Measurements from ENCODE around the gene EIF4E1B.

Gene EIF4E1B

DNA sequence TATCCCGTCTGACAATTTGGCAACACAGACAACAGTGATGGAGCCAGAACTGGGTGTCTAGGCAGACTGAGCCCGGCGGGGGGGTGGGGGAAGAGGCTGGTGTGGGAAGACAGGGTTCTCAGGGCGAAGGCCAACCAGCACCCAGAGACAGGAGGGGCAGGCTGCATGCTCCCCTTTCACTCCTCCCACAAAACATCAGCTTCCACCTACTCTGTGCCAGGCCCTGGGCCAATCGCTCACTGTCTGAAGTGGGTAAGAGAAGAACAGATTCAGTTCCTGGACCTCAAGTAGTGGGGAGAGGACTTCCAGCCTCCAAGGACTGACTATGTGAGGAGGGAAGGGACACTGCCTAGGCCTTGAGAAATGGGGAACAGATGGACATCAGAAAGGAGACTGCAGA is 2.9 kb upstream of the EIF4E1B start:
- DNase-seq, result no peak

DNA sequence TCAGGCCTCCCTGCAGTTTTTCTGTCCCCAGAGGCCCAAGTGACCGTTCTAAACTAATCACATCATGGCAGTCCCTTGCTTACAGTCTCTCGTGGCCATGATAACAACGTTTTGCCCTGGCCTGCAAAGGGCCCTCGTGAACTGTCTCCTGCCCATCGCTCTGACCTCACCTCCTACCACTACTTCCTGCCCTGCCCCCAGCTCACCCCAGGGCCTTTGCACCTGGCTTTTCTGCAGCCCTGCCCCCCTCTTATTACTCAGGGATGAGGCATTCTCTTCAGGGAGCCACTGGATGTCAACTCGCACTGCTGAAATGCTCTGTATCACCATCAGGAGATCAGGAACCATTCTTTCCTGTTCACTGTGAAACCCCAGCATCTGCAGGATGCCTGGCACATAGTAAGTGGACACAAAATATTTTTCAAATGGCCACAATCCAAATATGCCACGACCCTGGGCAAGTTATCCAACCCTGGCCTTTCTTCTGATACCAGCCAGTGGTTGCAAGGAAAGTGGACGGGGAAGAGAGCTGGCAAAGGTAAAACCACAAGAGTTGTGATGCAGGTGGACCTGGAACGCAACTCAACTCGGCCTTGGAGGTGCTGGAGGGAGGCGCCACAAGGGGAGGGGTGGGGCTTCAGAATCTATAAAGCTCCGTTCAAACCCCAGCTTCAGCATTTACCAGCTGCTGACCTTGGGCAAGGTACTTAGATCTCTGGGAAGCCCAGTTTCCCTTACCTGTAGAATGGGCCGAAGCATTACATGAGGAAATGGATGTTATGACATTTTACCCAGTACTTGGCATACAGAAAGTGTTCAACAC is 1.9 kb upstream of the EIF4E1B start:
- peak in 1 of 14 donors; percentile 54 for DNase-seq

DNA sequence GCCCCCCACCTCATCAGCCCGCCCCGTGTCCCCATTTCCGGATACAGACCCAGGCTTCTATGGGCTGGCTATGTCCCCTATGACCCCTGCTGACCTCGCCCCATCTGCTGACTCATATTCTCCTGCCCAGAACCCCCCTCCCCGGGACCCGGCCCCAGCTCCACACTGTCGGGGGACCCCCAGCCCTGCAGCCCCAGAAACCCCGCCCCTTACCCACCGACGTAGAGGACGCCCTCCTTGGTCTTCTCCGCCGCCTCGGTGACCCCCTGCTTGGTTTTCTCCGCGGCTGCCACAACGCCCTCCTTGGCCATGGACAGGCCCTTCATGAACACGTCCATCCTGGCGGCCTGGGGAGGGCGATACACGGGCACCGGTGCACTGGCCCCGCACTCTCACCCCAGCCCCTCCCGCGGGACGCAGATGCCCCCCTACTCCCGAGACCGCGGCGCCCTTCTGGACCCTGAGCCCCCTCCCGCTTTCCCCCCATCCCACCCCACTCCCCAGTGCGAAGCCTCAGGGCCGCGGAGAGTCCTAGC is 1.1 kb upstream of the EIF4E1B start:
- DNase-seq, result no peak

DNA sequence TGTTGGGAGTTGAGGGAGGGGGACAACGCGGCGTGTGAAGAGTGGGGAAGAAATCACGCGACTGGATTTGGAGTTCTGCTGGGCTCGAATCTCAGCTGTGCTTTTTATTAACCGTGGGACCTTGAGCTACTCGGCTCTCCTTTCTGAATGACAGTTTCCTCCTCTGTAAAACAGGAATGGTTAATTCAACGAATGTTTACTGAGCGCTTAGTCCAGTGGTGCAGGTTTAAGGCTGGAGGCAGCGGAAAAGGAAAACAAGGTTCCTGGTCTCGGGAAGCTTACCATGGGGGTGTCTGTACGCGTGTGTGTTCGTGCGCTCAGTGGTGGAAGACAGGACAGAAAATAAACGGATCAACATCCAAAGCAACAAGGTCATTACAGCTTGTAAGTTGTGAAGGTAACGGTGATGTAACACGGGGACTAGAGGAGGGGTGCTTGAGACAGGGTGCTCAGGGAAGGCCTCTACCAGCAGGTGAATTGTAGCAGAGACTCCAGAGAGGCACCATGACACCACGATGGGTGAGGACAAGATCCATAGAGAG is 277 bp downstream of the EIF4E1B start:
- DNase-seq, result peak in 1 of 14 donors; percentile 65

DNA sequence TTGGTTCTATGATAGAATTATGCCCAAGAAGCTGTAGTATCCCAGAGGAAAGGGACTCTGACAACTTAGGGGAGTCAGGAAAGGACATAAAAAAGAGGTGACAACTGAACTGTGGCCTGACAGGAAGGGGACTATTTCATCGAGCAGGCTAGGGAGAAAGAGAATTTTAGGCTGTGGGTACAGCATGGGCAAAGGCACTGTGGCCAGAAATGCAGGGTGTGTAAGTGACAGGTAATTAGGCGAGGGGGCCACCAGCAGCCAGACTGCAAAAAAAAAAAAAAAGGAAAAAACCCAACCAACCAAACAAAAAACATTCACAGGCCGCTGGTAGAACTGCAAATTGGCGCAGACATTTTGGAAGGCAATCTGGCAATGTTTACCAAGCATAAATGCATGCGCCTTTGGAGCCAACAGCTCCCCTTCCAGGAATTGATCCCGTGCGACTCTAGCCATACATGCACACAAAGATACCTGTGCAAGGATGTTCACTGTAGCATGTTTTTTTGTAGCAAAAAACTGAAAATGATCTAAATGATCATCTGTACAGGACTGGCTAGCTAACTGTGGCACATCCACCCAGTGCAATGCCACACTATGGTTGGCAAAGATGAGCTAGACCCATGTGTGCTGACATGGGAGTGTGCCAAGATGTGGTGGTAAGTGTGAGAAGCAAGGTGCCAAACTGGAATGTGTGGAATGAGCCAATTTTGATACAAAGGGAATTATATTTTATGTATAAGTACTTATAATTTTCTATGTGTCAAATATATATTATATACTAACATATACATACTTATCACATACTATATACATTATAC is 1.1 kb downstream of the EIF4E1B start:
- peak in 1 of 14 donors; percentile 77 for DNase-seq

DNA sequence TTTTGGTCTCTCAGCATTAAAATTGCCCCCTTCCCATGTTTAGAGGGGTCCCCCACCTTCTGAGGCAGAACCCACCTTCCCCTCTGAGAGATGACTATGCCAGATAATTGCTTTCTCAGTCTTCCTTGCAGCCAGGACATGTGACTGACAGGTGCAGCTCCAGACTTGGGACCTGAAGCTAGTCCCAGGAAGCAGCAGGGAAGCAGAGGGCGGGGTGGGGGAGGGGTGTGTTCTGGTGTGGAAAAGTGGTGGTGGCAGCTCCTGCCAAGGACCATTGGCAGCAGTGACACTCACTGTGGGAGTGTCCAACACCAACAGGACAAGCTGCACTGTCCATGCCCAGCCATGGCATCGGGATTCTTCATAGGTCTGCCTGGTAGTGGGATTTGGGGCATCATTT is 2.3 kb downstream of the EIF4E1B start:
- peak in 3 of 14 donors; percentile 28 to 97 (median 57) for DNase-seq

DNA sequence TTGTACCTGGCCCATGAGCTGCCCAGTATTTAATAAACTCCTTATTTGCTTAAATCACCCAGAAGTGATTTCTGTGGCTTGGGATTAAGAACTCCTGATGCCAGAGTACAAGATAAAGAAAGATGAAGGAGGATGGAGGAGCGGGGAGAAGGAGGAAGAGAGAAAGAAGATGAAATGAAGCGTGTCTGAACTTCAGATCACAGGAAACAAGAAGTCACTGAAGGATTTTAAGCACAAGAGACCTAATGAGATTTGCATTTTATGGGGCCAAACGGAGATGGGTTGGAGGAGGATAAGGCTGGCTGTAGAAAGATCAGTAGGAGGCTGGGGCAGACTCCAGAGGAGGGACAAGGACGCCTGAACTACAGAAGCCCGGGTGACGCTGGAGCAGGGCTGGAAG is 3.1 kb downstream of the EIF4E1B start:
- DNase-seq, result no peak

DNA sequence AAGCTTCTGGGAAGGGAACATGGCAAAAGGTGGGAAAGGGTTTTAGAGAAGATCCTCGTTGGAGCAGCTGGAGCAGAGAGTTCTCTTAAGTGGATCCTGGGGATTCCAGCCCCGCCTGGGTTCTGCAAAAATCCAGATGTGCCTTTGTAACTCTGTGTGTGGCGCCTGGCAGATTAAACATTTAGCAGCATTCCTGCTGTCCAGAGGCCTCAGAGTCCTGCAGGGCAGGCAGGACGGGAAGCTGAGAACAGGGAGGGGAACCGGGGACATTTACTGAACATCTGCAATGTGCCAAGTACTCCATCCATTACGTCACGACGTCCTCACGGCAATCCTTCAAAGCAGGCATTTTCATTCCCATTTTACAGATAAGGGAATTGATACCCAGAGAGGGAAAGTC is 6.0 kb downstream of the EIF4E1B start:
- DNase-seq, result no peak

DNA sequence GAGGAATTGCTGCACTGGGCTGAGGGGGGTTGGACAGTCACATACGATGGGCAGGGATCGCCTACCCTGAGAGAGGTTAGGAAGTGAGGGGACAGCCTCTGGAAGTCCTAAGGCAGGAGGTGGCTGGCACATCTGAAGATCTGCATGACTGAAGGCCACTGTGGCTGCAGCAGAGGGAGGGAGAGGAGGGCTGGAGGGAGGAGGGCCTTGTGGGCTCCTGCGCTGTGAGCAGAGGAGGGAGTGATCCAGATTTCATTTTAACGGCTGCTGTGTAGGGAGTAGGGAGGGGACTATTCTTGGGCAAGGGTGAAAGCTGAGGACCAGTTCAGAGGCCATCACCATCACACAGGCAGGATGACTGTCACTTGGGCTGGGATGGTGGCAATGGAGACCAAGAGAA is 7.1 kb downstream of the EIF4E1B start:
- no peak for DNase-seq

DNA sequence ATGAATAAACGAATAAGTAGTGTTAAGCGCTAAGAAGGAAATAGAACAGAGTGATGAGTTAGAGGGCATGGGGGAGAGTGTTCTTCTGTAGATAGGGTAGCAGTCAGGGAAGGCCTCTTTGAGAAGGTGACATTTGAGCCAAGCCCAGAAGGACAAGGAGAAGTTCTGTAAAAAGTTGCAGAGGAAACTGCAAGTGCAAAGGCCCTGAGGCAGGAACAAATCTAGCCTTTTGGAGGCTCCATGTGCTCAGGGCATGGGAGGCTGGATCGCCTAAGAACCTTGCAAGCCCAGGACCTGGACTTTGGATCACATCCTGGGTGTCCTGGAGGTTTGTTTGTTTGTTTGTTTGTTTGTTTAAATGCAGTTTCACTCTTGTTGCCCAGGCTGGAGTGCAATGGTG is 8.0 kb downstream of the EIF4E1B start:
- DNase-seq, result no peak

DNA sequence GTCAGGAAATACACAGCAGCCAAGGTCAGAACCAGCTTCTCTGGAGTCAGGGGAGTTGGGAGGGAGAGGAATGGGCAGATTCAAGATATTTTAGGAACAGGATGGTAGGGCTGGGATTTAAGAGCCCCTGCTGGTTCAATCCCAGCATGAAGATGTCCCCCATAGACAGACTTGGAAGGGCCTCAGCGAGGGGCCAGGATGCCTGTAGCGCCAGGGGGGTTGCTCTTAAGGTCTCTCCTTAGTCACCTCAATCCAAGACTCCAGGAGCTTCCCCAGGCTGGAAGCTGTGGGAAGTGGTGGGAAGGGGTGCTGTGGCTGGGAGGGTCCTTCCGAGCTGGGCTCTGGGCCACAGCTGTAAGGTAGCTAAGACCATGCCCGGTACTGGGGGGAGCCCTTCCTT is 8.7 kb downstream of the EIF4E1B start:
- no peak for DNase-seq

DNA sequence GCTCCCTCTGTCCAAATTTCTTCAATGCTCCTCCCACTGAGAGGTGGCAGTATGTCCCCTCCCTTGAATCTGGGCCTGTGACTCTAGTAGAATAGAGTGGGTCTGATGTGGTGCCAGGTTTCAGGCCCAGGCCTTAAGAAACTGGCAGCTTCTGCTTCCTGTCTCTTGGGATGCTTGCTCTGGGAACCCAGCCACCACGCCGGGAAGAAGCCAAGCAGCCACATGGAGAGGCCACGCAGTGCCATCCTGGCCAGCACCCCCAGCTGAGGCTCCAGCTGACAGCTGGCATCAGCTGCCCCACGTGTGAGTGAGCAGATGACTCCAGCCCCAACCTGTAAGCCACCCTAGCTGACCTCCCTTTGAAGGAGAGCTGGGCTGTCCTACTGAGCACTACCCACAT is 9.5 kb downstream of the EIF4E1B start:
- peak in 12 of 14 donors; percentile 19 to 97 (median 72) for DNase-seq

DNA sequence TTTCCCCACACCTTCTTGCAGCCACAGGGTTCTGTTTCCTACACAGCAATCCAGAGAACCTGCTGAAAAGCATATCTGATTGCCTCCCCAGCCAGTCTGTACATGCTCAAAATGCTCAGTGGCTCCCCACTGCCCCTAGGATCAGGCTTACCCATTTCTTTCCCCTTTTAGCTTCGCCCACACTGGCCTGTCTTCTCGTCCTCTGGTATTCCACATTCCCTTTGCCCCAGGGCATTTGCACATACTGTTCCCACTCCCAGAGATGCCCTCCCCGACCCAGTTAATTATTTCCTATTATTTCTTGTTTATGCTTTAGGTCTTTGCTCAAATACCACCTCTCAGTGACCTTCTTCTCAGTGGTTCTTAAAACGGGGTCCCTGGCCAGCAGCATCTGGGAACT is 10.1 kb downstream of the EIF4E1B start:
- DNase-seq, result no peak

DNA sequence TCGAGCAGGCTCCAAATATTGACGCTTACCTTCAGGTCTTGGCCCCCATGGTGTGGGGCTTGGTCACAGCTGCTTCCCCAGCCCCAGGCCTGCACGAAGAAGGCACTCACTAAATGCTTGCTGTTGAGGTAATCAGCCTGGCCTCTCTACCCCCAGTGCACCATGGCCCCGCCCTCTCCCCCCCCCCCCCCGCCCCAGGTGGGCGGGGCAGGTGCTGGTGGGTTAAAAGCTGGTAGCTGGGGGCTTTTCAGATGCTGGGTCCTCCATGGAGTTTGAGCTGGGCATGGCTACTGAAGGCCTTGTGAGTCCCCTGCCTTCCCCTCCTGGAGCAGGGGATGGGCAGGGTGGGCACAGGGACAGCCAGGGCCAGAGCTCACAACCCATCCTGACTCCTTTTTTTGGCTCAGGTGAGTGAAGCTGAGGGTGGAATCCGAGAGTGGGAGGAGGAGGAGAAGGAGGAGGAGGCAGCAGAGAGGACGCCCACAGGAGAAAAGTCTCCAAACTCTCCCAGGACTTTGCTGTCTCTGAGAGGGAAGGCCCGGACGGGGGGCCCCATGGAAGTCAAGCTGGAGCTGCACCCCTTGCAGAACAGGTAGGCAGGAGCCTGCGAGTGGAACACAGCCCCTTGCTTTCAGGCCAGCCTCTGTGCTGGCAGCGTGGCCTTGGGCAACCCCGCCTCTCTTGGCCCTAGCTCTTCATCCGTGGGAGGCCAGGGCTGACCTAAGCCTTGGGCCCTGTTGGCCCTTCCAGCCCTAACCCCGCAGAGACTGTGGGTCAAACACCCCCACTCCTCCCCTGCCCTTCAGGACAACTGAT is 12.4 kb downstream of the EIF4E1B start:
- DNase-seq, result peak in 1 of 14 donors; percentile 10

DNA sequence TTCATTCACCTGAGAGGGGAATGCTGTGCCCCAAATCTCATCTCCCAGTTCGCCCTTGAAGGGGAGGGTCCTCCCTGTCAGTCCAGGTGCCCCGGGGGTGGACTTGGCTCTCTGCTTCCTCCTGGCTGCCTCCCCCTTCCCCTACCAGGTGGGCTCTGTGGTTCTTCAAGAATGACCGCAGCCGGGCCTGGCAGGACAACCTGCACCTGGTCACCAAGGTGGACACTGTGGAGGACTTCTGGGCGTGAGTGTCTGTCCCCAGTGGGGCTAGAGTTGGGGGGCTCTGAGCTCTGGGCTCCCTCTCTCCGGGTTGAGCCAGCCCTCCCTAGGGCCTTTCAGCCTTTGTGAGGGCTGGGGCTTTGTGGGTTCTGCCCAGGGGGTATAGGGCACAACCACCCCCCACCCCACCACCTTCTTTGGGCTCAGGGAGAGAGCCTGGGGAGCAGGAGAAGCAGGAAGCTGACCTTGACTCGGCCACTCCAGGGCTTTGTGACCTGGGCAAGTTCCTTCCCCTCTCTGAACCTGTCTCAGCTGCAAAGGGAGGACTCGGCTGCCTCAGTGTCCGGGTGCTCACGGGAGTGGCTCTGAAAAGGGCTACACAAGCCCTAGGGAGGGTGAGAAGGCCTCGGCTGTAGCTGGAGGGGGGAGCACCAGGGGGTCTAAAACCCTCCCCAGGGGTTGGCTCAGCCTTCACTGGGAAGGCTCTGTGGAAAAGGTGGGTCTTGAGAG is 13.2 kb downstream of the EIF4E1B start:
- DNase-seq, result no peak

DNA sequence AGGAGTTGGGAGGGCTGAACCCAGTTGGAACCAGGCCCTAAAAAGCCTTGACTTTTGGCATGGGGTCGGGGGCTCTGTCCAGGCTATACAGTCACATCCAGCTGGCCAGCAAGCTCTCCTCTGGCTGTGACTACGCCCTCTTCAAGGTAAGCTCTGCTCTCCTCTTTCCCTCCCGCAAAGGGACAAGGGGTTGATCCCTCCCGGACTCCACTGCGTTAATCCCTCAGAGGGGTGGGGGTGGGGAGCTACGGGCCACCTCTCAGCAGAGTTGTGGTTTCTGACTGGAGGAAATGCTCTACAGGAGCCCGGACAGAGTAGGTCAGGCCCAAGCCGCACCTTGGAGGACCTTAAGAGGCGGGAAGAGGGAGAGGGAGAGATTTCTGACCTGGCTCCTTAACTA is 13.8 kb downstream of the EIF4E1B start:
- DNase-seq, result no peak

DNA sequence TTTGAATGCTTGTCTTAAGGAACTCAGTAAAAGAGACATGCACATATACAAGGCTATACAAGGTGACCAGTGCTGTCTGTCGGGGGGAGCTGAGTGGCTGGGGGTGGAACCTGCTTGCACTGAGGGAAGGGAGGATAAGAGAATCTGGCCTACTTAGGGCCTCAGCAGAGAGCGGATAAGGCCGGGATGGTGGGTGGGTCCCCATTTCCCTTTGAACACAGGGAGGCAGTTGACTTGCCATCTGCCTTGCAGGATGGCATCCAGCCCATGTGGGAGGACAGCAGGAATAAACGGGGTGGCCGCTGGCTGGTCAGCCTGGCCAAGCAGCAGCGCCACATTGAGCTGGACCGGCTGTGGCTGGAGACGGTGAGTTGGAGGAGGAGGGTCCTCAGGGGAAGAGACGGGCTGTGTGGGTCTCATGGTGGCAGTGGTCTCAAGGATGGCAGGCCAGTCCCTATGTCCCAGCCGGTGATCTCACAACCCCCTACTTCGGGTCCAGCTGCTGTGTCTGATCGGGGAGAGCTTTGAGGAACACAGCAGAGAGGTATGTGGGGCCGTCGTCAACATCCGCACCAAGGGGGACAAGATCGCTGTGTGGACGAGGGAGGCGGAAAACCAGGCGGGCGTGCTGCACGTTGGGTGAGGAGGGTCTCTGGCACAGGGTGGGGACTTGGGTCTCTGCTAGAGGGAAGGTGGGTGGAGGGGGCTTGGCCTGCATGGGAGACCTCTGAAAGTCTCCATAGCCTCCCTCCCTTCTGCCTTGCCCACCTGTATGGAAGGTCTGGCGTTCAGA is 14.6 kb downstream of the EIF4E1B start:
- peak in 1 of 14 donors; percentile 56 for DNase-seq

DNA sequence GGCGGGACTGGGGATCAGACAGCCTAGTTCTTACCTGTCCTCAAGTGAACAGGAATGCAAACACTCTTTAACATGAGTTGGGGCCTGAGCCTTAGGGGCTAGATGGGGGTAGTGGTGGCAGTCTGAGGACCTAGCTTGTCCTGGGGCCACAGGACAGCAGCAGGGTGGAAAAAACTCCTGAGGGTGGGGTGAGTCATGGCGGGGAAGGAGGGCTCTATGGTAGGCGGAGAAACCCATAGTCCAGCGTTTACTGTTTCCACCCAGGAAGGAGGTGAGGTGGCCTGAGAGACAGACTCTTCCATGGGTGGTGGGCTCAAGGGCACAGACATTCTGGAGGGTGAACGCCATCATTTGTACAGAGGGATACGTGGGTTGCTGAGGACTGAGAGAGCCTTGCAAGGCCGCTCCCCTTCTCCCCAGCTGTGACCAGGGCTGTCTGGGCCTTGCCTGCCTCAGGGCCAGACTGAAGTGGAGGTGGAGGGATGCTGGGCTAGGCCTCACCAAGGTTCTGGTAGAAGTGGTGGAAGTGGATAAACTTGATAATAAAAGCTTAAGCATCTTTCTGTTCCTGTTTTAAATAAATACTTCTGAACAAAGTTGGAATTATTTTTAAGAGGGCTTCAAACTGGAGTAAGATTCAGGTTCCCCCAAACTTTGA is 15.7 kb downstream of the EIF4E1B start:
- no peak for DNase-seq

DNA sequence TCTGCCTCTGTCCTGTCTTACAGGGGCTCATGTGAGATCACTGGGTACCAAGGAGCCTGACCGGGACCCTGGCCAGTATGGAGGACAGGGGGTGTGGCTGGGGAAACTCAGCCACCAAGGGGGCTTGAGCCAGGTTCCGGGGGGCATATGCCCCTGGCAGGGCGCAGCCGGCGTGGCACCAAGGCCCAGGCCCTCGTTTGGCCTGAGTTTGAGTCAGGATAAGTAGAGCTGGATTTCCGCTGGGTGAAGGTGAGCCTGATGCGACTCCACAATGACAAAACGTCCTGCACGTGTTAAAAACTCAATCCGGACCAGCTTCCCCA is 16.2 kb downstream of the EIF4E1B start:
- no peak for DNase-seq
